Effector memory CD8-positive, alpha-beta T cell (primary cell): ENCODE results near the gene CCDC57.

Experiments used
- ATAC-seq: fragments of 150-1000 bp; cut with Tn5 transposase; replicated peaks from 2 replicates; pipeline ENCODE4 v1.10.0; 2021; ENCODE audit warnings: mild to moderate bottlenecking, moderate library complexity
- DNase-seq, 3 experiments: peaks; one replicate each; pipeline ENCODE4 v3.0.0; 2021
- H3K27ac Mint-ChIP-seq, 2 donors: one replicate each; pipeline ENCODE4 v1.8.0; 2022; ENCODE audit warnings: mild to moderate bottlenecking in 2 of 2, mixed read lengths in 2 of 2, moderate library complexity in 2 of 2
- H3K27me3 Mint-ChIP-seq, 2 donors: one replicate each; pipeline ENCODE4 v1.8.0; 2022; ENCODE audit warnings: mixed read lengths in 2 of 2
- H3K36me3 Mint-ChIP-seq: one replicate; pipeline ENCODE4 v1.8.0; 2022; ENCODE audit warnings: mild to moderate bottlenecking, moderate library complexity, mixed read lengths; ENCODE audit not compliant: insufficient read depth
- H3K4me1 Mint-ChIP-seq, 2 donors: one replicate each; pipeline ENCODE4 v1.8.0; 2022; ENCODE audit warnings: low read depth in 2 of 2, mixed read lengths in 2 of 2
- H3K4me3 Mint-ChIP-seq, 2 donors: one replicate each; pipeline ENCODE4 v1.8.0; 2022; ENCODE audit warnings: mild to moderate bottlenecking in 2 of 2, mixed read lengths in 2 of 2, moderate library complexity in 2 of 2
- H3K9me3 Mint-ChIP-seq, 2 donors: one replicate each; pipeline ENCODE4 v1.8.0; 2022; ENCODE audit warnings: mixed read lengths in 2 of 2

The CCDC57 gene

DNA sequence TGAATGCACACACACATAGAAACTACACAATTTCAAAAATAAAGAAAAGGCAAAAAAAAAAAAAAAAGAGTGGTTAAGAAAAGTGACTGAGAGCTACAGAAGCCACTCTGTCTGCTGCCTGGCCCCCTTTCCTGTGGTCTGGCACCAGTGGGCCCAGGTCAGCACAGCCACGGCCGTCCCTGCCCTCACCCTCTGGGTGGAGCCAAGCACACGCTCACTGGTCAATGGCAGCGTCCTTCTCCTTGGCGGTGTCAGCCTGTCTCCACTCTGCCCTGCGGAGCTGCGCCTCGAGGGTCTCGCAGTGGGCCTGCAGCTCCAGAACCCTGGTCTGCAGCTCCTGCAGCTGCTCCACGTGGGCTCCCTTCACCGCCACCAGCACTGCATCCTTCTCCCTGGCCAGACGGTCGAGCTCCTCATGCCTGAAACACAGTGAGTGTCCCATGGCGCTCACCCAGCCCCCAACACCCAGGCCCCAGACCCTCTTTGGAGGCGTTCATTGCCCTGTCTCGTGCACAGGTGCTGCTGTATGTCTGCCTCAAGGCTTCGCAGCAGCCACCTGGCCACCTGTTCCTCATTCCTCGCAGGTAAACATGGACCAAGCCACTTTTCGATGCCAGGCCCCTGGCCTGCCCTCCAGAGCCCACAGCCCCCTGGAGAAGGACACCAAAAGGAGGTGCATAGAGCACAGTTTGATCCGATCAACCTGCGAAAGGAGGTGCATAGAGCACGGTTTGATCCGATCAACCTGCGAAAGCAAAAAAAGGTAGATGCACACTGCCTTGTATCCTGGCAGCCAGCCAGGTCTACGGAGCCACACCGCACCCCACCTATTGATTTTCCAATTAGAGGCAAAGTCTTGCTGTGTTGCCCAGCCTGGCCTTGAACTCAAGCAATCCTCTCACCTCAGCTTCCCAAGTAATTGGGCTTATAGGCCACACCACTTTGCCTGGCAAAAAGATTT is 24.4 kb downstream of the CCDC57 start:
- Mint-ChIP-seq H3K36me3 (peaks cover 9% of the 10 kb centered on the region), H3K4me1 (no peaks in the 10 kb centered on the region), H3K9me3 (no peaks in the 10 kb centered on the region), H3K27me3 (no peaks in the 10 kb centered on the region), H3K4me3 (no peak overlapping the region), H3K27ac (no peak overlapping the region)
- ATAC-seq (no peak), DNase-seq (no peak)

DNA sequence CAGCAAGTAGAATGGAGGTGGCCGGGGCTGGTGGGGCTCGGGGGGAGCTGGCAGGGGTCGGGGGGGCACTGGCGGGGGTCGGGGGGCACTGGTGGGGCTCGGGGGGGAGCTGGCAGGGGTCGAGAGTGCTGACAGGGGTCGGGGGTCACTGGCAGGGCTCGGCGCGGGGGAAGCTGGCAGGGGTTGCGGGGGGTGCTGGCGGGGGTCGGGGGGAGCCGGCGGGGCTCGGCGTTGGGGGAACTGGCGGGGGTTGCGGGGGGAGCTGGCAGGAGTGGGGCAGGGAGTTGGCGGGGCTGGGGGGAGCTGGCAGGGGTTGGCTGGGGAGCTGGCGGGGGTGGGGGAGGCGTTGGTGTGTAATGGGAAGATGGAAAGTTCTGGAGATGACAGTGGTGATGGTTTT is 25.1 kb downstream of the CCDC57 start:
- Mint-ChIP-seq H3K27me3 (no peaks in the 10 kb centered on the region), H3K4me3 (no peak overlapping the region), H3K27ac (no peak overlapping the region), H3K36me3 (peaks cover 9% of the 10 kb centered on the region), H3K4me1 (no peaks in the 10 kb centered on the region), H3K9me3 (no peaks in the 10 kb centered on the region)
- DNase-seq (no peak), ATAC-seq (no peak)

DNA sequence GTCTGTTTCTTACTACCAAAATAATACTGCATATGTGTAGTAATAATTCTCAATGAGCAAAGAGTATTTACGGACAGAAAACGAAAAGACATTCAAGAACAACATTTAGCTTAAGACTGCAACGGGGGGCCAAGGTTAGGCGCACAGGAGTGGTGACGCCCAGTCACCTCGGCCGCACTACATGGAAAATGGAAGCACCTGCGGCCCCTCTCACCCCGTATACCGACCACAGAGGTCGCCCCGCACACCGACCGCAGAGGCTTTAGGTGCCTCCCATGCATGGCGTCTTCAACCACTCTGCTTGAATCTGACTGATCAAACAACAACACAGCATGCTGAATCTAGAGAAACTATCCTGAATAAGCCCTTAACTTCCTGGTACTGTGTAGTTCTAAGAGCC is 26.4 kb downstream of the CCDC57 start:
- Mint-ChIP-seq H3K27me3 (no peaks in the 10 kb centered on the region), H3K9me3 (no peaks in the 10 kb centered on the region), H3K36me3 (peaks cover 11% of the 10 kb centered on the region), H3K4me1 (no peaks in the 10 kb centered on the region), H3K4me3 (no peak overlapping the region), H3K27ac (no peak overlapping the region)
- DNase-seq = no peak
- no peak for ATAC-seq

DNA sequence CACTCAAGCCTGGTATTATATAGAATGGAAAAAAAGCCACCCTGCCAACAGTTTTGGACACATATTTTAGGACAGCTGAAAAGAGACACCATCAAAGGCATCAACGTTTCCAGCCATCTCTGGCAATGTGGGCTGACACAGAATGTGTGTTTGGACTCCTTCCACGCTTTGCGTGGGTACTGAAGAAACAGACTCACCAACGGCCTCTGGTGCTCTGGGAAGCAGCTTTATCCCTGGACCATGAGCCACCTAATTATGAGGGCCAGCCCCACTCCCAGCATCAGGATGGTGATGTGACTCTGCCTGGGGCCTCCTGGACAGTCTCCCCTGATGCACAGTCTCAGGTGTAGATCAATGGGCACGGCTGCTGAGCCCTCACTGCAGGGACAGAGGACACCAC is 27.9 kb downstream of the CCDC57 start:
- no peaks in the 10 kb centered on the region for H3K9me3 Mint-ChIP-seq
- H3K27ac Mint-ChIP-seq = no peak overlapping the region
- no peaks in the 10 kb centered on the region for H3K4me1 Mint-ChIP-seq
- no peaks in the 10 kb centered on the region for H3K27me3 Mint-ChIP-seq
- no peak overlapping the region for H3K4me3 Mint-ChIP-seq
- ATAC-seq = no peak
- DNase-seq = no peak
- H3K36me3 Mint-ChIP-seq = peaks cover 18% of the 10 kb centered on the region

DNA sequence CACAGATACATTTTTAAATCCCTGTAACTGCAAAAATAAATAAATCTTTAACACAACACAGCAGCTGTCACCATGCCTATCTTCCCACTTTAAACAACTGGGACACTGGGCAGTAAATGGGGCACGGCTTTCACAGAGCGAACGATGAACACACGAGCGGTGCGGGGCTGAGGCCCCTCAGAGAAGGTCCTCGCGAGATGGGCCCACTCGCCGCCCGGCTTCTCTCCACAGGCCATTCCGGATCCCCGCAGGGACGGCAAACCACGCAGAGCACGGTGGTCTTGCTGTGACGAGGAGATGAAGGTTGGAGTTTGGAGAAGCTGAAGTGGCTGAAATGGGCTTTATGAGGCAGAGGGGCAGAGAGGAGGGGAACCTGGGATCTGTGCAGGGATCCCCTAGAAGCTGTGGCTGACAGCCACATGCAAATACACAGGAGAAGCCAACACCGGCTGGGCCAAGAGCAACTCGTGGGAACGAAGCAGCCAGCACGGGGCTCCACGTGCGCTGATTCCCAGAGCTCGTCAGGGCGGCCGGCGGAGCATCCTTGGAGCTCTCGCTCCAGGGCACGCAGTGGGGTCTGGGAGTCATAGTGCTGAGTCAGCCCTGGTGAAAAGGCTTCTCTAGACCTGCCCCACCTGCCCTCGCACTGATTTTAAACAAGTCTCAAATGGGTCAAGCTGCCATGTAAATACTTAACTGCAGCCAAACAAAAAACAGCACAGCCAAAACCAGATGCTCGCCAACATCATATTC is 31.7 kb downstream of the CCDC57 start:
- H3K27ac Mint-ChIP-seq = no peak overlapping the region
- H3K4me3 Mint-ChIP-seq = no peak overlapping the region
- ATAC-seq (no peak), DNase-seq (no peak)
- no peaks in the 10 kb centered on the region for H3K27me3 Mint-ChIP-seq
- peaks cover 12% of the 10 kb centered on the region for H3K36me3 Mint-ChIP-seq
- H3K4me1 Mint-ChIP-seq = no peaks in the 10 kb centered on the region
- no peaks in the 10 kb centered on the region for H3K9me3 Mint-ChIP-seq

DNA sequence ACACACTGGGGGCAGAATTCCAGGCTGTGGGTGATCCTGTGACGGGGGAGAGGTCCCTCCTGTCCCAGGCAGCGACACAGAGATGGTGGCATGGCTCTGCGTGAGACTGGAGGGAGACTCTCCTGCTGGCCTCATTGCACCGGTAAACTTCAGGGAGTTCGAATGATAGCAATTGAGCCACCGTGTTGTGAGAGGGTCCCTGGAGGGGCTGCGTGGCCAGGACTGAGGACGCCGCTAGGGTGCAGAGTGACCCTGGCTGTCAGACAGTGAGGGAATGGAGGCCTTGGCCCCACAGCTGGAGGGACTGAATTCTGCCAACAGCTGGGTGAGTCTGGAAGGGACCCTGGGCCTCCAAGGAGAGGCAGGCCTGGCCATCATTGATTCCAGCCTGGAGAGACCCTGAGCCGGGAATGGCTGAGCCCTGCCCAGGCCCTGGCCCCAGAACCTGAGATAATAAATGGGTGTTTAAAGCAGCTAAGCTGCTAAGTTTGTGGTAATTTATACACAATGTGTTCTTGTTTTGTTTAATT is 32.6 kb downstream of the CCDC57 start:
- peaks cover 12% of the 10 kb centered on the region for H3K36me3 Mint-ChIP-seq
- ATAC-seq = no peak
- H3K4me1 Mint-ChIP-seq = no peaks in the 10 kb centered on the region
- no peak for DNase-seq
- no peak overlapping the region for H3K4me3 Mint-ChIP-seq
- no peaks in the 10 kb centered on the region for H3K9me3 Mint-ChIP-seq
- no peaks in the 10 kb centered on the region for H3K27me3 Mint-ChIP-seq
- no peak overlapping the region for H3K27ac Mint-ChIP-seq

- no peak for ATAC-seq
- DNase-seq = no peak
- Mint-ChIP-seq H3K9me3 (no peaks in the 10 kb centered on the region), H3K4me3 (no peak overlapping the region), H3K27me3 (no peaks in the 10 kb centered on the region), H3K27ac (no peak overlapping the region), H3K36me3 (peaks cover 12% of the 10 kb centered on the region), H3K4me1 (no peaks in the 10 kb centered on the region)
Measured at GRCh38 chr17:82179412-82179811, 33.2 kb downstream of the CCDC57 start.

GRCh38 chr17:82178499-82179261 is 34.0 kb downstream of the CCDC57 start:
- no peaks in the 10 kb centered on the region for H3K27me3 Mint-ChIP-seq
- H3K4me1 Mint-ChIP-seq = no peaks in the 10 kb centered on the region
- DNase-seq (no peak), ATAC-seq (no peak)
- H3K36me3 Mint-ChIP-seq = peaks cover 14% of the 10 kb centered on the region
- no peak overlapping the region for H3K4me3 Mint-ChIP-seq
- H3K9me3 Mint-ChIP-seq = no peaks in the 10 kb centered on the region
- H3K27ac Mint-ChIP-seq = no peak overlapping the region

- Mint-ChIP-seq H3K27me3 (no peaks in the 10 kb centered on the region), H3K36me3 (peaks cover 17% of the 10 kb centered on the region), H3K4me3 (no peak overlapping the region), H3K4me1 (no peaks in the 10 kb centered on the region), H3K9me3 (no peaks in the 10 kb centered on the region), H3K27ac (no peak overlapping the region)
- no peak for ATAC-seq
- no peak for DNase-seq
Measured at GRCh38 chr17:82177761-82178498, 34.7 kb downstream of the CCDC57 start.

GRCh38 chr17:82177276-82177675 is 35.4 kb downstream of the CCDC57 start:
- Mint-ChIP-seq H3K9me3 (no peaks in the 10 kb centered on the region), H3K4me1 (no peaks in the 10 kb centered on the region), H3K4me3 (no peak overlapping the region), H3K27ac (no peak overlapping the region), H3K36me3 (peaks cover 17% of the 10 kb centered on the region), H3K27me3 (no peaks in the 10 kb centered on the region)
- ATAC-seq (no peak), DNase-seq (no peak)

DNA sequence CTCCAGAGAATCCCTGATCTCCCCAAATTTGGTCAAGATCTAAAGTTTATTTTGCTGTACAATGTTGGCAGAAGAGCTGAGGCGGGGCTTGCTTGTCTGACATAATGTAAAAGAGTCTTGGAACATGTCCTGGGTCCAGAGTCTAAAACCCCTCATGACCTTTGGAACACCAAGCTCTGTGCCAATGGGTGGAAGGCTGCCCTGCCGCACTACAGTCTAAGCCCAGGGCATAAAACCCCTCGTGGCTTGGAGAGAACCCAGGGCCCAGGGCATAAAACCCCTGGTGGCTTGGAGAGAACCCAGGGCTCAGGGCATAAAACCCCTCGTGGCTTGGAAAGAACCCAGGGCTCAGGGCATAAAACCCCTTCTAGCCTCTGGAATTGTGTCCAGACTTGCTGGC is 36.7 kb downstream of the CCDC57 start:
- ATAC-seq (no peak), DNase-seq (no peak)
- Mint-ChIP-seq H3K27me3 (no peaks in the 10 kb centered on the region), H3K4me3 (no peak overlapping the region), H3K36me3 (peaks cover 9% of the 10 kb centered on the region), H3K9me3 (no peaks in the 10 kb centered on the region), H3K4me1 (no peaks in the 10 kb centered on the region), H3K27ac (no peak overlapping the region)

GRCh38 chr17:82175201-82175600 is 37.4 kb downstream of the CCDC57 start:
- Mint-ChIP-seq H3K36me3 (peaks cover 7% of the 10 kb centered on the region), H3K27ac (no peak overlapping the region), H3K4me1 (no peaks in the 10 kb centered on the region), H3K27me3 (no peaks in the 10 kb centered on the region), H3K4me3 (no peak overlapping the region), H3K9me3 (no peaks in the 10 kb centered on the region)
- no peak for DNase-seq
- ATAC-seq = no peak
